CD4-positive, alpha-beta T cell treated with Interleukin-15 for 4 hours (primary cell): Measurements from ENCODE around the gene IL17REL.
"Not testable (repeated sequence)": the region's sequence is repeated elsewhere in the genome, so short reads cannot be mapped to it uniquely, and the experiment has no call there.

Experiments used
- DNase-seq: peaks from one replicate; pipeline ENCODE4 v3.0.0-alpha.2; 2020; ENCODE audit warnings: low spot score

Gene IL17REL

DNA sequence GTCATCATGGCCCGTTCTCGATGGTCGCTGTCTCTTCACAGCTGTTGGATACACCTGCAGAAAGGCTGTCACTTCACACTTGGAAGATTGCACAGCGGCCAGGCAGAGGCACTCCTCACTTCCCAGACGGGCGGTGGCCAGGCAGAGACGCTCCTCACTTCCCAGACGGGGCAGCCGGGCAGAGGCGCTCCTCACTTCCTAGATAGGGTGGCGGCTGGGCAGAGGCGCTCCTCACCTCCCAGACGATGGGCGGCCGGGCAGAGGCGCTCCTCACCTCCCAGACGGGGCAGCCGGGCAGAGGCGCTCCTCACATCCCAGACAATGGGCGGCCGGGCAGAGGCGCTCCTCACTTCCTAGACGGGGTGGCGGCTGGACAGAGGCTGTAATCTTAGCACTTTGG is 22.7 kb downstream of the IL17REL start:
- DNase-seq, result not testable (repeated sequence)

DNA sequence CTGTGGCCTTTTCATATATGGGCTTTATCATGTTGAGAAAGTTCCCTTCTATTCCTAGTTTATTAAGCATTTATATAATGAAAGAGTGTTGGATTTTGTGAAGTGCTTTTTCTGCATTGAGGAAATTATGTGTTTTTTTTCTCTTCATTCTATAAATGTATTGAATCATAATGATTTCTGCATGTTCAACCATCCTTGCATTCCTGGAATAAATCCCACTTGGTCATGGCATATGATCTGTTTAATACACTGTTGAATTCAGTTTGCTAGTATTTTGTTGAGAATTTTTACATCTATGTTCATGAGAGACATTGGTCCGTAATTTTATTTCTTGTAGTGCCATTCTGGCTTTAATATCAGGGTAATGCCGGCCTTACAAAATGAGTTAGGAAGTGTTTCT is 26.2 kb downstream of the IL17REL start:
- no peak for DNase-seq

DNA sequence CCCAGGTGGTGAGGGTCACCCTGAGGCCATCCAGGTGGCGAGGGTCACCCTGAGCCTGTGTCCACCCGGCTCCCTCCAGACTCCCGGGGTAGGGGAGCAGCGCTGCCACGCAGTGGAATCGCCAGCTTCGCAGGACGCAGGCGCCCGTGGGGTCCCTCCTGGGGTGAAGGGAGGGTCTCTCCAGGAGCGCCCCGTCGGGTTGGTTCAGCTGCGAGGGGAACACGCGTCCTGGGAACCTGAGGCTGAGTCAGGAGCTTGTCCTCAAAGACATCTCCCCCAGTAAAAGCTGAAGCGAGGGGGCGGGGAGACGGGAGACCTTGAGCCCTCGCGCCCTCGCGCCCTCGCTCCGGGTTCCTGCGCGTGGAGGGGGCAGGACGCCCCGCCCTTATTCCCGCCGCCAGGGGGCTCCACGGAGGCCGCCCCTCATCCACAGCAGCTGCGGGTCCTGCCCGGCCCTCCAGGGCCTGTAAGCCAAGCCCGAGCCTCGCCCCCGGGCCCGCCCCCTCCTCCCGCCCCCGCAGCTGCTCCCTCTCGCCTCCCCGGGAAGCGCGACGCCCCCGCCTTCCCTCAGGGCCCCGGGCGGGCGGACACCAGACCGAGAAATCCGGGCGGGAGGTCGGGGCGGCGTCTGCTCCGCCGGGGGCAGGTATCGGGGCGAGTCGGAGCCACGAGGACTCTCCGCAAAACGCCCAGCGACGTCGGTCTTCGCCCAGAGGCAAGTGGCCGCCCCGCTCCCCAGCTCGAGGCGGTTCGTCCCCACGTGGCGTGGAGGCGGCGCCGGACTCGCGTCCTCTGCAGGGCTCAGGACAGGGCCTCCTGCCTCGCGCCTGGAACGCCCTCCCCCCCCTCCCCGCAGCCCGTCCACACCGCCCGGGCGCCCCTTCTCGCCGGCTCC is 29.2 kb downstream of the IL17REL start:
- DNase-seq, result no peak

DNA sequence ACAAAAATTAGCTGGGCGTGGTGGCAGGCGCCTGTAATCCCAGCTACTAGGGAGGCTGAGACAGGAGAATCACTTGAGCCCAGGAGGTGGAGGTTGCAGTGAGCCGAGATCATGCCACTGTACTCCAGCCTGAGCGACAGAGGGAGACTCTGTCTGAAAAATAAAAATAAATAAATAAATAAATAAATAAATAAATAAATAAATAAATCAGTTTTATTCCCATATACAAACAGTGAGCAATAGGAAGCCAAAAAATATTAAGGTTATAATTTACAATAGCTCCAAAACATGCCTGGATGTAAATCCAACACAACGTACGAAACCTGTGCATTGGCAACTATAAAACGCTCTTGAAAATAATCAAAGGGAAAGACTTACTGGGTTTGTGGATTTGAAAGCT is 30.8 kb downstream of the IL17REL start:
- DNase-seq, result not testable (repeated sequence)

DNA sequence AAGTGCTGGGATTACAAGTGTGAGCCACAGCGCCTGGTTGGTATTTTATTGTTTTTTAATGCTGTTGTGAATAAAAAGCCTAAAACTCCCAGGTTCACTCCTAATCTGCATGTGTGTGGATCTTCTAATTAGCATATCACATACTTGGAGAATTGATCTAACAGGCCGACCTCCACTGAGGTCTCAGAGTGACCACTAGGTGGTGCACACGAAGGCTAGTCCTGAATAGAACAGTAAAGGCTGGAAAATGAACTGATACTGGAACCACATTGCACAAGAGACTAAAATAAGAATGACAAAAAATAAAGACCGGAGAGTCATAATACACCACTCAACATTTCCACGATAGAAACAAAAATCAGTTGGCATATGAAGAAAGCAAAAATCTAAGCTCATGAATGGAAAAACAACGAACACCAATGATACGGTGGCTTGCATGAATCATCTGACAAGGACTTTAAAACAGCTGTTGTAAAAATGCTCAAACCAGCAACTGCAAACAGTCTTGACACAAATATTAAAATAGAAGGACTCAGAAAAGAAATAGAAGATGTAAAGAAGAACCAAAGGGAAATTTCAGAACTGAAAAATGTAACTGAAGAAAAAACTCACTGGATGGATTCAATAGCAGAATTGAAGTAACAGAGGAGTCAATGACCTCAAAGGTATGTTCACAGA is 32.8 kb downstream of the IL17REL start:
- DNase-seq, result no peak

DNA sequence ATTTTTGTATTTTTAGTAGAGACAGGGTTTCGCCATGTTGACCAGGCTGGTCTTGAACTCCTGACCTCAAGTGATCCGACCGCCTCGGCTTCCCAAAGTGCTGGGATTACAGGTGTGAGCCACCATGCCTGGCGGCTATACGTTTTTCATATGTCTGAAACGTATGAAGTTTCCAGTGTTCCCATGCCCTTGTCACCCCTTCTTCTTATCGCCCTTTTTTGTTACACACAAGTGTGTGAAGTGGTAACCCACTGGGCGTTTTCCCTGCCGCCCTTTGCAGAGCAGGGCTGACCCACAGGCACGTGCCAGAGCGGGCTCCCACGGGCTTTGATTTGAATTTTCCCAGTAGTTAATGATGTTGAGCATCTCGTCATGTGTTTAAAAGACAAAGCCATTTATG is 35.0 kb downstream of the IL17REL start:
- no peak for DNase-seq

DNA sequence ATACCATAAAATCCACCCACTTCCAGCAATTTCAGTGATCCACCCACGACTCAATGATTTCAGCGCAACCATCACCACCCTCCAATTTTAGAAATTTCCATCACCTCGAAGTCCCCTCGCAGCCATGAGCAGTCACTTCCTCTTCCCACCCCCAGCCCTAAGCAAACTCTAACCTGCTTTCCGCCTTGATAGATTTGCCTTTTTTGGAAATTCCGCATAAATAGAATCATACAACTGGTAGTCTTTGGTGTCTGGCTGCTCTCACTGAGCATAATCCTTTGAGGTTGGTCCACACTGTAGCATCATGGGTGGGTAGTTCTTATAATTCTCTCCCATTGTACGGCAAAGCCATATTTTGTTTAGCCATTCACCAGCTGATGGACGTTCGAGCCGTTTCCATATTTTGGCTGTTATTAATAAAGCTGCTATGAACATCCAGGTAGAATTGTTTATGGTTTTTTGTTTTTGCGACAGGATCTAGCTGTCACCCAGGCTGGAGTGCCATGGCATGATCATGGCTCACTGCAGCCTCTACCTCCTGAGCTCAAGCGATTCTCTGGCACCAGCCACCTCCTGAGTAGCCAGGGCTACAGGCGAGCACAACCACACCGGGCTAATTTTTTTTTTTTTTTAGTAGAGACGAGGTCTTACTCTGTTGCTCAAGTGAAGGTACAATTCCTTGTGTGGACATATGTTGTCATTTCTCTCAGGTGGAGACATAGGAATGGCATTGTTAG is 36.0 kb downstream of the IL17REL start:
- DNase-seq, result peak; percentile 54

DNA sequence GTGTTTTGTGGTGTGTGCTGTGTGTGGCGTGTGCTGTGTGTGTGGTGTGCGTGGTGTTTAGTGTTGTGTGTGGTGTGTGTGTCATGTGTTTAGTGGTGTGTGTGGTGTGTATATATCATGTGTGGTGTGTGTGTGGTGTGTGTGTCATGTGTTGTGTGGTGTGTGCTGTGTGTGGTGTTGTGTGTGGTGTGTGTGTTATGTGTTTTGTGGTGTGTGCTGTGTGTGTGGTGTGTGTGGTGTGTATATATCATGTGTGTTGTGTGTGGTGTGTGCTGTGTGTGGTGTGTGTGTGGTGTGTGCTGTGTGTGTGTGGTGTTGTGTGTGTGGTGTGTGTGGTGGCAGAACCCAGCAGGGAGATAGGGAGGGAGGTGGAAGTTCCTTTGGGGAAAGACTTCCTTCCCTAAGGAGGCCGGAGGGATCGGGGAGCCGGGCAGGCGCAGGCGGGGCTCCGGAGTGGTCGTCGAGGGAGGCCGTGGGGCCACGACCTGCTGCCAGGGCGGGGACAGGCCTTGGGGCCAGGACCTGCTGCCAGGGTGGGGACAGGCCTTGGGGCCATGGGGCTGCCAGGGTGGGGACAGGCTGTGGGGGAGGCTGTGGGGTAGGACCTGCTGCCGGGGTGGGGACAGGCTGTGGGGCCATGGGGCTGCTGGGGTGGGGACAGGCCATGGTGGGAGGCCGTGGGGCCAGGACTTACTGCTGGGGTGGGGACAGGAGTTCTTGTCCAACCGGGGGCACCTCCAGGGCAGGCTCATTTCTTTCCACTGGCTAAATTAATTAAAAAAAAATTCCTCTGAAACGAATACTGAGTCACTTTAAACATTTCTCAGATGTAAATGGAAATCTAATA is 36.8 kb downstream of the IL17REL start:
- DNase-seq, result no peak

DNA sequence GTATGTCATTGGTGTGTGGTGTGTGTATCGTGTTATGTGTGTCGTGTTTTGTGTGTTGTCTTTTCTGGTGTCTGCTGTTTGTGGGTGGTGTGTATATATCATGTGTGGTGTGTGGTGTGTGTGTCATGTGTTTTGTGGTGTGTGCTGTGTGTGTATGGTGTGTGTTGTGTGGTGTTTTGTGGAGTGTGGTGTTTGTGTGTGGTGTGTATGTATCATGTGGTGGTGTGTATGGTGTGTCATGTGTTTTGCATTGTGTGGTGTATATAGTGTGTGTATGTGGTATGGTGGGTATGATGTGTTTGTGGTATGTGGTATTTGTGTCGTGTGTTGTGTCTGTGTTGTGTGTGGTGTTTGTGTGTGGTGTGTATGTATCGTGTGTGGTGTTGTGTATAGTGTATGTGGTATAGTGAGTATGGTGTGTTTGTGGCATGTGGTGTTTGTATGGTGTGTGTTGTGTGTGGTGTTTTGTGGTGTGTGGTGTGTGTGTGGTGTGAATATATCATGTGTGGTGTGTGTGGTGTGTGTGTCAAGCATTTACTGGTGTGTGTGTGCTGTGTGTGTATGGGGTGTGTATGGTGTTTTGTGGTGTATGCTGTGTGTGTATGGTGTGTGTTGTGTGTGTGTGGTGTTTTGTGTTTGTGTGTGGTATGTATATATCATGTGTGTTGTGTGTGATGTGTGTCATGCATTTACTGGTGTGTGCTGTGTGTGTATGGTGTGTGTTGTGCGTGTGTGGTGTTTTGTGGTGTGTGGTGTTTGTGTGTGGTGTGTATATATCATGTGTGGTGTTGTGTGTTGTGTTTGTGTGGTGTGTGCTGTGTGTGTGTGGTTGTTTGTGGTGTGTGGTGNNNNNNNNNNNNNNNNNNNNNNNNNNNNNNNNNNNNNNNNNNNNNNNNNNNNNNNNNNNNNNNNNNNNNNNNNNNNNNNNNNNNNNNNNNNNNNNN is 39.3 kb downstream of the IL17REL start:
- DNase-seq, result no peak

DNA sequence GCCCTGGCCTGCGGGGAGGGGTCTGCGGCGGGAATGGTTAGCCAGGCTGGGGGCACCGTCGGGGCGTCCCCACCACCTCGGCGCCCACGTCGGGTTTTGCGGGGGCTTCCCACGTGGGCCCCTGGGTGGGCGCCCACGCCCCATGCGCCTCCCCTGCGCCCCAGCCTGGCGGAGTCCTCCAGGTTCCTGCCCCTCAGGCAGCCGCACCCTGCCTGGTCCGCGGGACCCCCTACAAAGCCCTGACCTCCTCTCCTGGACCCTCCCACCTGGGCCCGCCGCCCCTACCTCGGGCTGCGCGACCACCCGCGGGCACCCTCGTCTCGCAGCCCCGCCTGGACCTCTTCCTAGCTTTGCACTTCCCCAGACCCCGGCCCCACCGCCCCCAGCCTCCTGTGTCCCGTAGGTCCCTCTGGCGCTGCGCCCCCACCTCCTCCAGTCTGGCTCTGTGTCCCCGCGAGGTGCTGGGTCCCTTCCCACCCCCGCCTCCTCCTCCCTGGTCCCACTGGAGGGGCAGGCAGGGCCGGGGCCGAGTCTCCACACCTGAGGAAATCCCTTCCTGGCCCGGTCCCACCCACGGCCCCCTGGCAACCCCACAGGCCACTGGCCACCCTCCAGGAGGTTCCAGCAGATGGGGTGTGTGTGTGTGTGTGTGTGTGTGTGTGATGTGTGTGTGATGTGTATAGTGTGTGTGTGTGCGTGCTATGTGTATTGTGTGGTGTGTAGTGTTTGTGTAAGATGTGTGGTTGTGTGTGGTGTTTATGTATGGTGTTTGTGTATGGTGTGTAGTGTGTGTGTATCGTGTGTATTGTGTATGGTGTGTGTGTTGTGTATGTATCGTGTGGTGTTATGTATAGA is 40.2 kb downstream of the IL17REL start:
- no peak for DNase-seq

DNA sequence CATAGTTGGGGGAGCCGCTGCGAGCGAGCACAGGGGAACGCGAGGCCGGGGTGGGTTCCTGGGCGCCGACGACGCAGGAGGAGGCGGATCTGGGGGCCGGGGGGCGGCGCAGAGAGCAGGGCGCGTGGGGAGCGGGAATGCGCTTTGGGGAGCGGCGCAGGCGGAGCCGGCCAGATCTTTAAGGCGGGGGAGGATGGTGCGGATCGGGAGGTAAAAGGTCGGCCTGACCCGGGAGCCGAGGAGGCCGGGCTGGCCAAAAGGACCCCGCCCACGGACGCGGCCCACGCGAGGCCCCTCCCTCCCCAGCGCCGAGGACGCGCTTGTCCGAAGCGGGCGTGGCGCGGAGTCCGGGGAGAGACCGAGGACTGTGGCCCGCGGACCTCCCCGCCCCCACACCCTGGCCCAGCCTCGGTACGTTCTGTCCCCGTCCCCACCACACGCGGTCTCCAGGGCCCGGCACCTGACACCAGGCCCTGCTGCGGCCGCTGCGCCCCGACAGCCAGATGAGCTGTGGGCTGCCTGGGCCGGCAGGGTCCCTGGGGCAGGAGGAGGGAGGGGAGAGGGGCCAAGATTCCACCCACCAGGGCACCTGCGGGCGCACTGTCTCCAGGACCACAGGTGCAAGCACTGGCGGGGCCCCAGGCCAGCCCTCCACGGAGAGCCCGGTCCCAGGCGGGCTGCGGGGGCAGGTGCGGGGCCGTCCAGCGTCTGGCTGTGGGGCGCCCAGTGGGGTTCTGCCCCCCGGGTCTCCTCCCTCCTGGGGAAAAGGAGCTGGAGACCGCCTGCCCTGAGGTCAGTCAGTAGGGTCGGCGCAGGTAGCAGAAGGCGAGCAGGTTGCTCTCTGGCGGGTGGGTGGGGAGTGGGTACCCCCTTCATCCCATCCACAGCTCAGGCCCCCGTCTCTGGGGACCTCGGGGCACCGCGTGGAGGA is 41.1 kb downstream of the IL17REL start:
- DNase-seq, result peak; percentile 64

DNA sequence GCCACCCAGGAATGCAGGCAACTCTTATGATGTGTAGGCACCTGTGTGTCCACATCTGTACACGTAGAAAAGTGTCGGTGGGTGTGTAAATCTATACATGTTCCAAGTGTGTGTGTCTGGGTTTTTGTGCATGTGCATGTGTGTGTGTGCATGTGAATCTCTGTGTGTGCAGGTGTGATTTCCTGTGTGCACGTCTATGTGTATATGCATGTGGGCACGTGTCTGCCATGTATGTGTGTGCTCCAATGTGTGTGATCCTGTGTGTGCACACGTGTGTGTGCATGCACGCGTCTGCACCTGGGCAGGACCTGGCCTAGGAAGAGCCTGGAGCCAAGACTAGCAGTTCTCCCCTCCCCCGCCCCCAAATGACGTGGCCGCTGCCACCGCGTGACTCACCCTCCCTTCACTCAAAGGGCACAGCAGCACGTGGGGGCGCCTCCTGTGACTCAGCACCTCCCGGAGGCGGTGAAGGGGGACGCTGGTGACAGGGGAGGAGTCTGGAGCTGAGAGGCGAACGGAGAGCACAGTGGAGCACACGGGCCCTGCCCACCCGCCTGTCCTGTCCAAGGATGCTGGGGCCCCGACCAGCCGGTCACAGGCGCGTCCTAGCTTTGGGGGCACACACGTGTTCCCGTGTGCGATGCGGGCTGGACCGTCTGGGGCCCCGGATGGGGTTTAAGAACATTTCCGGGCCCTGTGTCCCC is 41.9 kb downstream of the IL17REL start:
- peak; percentile 95 for DNase-seq

DNA sequence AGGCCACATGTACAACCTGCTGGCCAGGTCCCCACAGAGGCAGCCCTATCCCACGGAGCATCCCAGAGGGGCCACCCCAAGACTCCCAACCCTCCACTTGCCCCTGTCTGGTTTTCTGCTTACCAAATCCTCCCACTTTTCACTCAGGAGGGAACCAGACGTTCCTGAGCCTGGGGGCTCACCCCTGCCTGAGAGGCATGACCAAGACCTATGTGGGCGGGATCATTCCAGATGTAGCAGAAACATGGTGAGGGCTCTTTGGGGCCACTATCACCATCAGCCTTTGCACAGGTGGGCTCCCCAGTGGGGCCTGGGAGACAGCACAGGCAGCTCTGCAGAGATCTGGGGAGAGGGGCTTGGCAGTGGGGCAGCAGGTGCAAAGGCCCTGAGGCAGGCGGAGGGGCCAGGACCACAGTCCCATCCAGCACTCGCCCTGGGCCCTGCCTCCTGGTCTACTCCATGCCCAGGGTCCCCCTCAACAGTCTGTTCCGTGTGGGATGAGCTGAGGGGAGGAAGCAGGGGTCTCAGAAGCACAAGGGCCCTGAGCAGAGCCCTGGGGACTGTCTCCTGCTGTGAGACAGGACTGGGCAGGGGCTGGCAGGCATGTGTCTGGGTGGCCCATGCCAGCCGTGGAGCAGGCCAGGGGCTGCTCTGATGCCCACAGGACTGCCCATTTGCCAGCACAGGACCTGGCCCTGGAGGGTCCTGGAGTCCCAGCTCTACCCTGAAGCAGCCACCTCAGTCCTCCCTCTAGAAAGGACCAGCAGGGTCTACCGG is 42.6 kb downstream of the IL17REL start:
- no peak for DNase-seq

DNA sequence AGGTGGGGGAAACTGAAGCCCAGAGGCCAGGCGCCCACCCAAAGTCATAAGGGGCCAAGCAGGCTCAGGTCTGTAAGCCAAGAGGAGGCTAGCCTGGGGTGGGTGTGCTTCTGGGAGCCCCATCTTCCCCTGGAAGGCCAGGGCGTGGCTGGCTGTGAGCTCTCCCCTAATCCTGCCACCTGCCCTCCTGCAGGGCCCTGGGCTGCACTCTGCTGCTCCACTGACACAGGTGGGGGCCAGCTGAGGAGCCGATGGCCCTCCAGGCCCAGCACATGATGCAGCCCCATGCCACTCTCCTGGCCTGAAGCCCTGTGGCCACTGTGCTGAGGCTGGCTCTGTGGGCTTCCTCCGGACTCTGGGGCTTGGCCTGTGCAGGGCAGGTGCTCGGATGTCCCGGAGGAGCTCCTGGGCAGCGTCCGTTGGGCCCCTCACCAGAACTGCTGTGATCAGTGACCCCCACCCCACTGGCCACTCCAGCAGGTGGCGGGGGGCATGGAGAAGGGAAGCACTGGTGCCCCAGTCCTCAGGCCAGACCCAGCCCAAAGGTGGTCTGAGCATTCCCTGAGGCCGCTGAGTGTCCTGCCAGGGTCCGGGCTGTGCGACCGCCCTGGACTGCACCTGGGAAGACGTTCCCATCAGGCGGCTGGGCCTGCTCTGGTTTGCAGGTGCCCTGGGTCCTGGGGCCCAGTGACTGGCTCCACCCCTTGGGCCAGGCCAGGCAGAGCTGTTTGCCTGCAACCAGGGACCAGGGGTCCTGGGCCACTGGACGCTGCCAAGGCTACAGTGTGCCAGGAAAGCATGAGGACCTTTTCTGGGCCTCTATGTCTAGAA is 43.5 kb downstream of the IL17REL start:
- no peak for DNase-seq

DNA sequence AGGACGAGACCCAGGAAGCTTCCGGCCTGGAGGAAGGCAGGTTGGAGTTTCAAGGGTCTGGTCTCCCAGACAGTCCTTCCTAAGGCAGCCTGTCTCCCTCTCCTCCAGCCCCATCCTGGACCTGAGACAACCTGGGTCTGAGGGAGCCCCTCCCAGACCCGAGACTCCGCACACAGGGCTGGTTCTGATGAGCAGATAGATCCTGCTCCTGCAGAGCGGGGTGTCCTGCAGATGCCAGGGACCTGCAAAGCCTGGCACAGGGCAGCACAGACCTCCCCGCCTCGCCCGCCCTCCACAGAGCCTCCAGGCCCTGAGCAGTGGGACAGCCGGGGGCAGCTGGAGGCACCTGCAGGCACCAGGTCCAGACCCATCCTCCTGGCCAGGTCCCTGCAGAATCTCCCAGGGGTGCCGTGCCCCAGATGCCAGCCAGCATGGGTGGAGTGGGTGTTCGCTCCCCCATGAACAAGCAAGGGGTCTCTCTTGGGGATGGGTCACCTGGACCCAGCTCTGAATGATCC is 44.2 kb downstream of the IL17REL start:
- no peak for DNase-seq

DNA sequence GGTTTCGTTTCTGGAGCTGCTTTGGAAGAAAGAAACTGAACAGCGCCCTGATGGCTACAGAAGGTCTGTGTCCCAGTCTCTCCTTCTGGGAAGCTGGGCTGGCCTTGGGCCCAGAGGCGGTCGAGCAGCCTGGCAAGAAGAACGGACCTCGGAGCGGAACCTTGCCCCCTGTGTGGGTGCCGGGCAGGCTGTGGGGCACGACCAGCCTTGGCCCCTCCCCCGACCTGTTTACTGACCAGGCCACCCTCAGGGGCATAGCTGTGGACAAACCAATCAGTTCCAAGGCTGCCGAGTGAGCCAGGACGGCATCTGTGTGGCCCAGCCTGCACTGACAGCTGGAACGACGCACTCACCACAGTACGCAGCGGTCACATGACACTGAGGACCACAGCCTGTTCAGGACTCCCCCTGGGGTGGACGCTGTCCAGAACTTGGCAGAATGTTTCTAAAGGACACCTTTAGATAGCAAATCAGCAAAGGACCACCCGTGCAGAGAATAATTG is 44.8 kb downstream of the IL17REL start:
- no peak for DNase-seq
